Gastrocnemius medialis (tissue), 4 donors: Measurements from ENCODE around the gene ZDHHC7. TPM values are rescaled to one million over a fixed set of nuclear protein-coding genes. Genes with fewer than 3 reads are reported as not detected.

Experiments
- ATAC-seq, 2 donors: fragments of 150-250 bp; one replicate each; pipeline ENCODE4 v1.9.1; 2016
- DNase-seq, 2 donors: peaks; one replicate each; pipeline ENCODE4 v3.0.0-alpha.2; 2019
- H3K27ac ChIP-seq, 4 donors: fragments of 200-600 bp; sonication (generic); 1 replicate in 1 of 4; 2 replicates in 3 of 4; pipeline ENCODE4 v1.5.1; 2016 to 2018; ENCODE audit warnings: mild to moderate bottlenecking in 2 of 4, moderate library complexity in 1 of 4
- H3K27me3 ChIP-seq, 3 donors: fragments of 200-600 bp; sonication (generic) in 2 of 3; 1 replicate in 1 of 3; 2 replicates in 2 of 3; pipeline versions ENCODE4 v1.5.1 to v1.6.0; 2016 to 2019; ENCODE audit warnings: mild to moderate bottlenecking in 1 of 3, moderate library complexity in 1 of 3
- H3K36me3 ChIP-seq, 2 donors: fragments of 200-600 bp; sonication (generic) in 1 of 2; one replicate each; pipeline ENCODE4 v1.5.1; 2017 to 2018
- H3K4me1 ChIP-seq, 2 donors: fragments of 200-600 bp; sonication (generic) in 1 of 2; one replicate each; pipeline ENCODE4 v1.5.1; 2016 to 2017; ENCODE audit warnings: mild to moderate bottlenecking in 2 of 2
- H3K4me3 ChIP-seq, 4 donors: fragments of 200-600 bp; sonication (generic) in 3 of 4; 1 replicate in 1 of 4; 2 replicates in 3 of 4; pipeline ENCODE4 v1.5.1; 2016 to 2019; ENCODE audit warnings: mild to moderate bottlenecking in 2 of 4
- H3K9me3 ChIP-seq, 3 donors: fragments of 200-600 bp; sonication (generic) in 2 of 3; 1 replicate in 1 of 3; 2 replicates in 2 of 3; pipeline ENCODE4 v1.5.1; 2016 to 2019
- CTCF ChIP-seq, 5 experiments: fragments of 450-650 bp in 3 of 5; fragments of 200-600 bp in 2 of 5; sonication (generic) in 2 of 5; IDR thresholded peaks in 4 of 5; conservative IDR thresholded peaks in 1 of 5; 1 replicate in 4 of 5; 2 replicates in 1 of 5; pipeline ENCODE4 v1.5.1; 2016 to 2019; ENCODE audit warnings: antibody characterized with exemption in 5 of 5, mild to moderate bottlenecking in 3 of 5, moderate library complexity in 3 of 5
- POLR2A ChIP-seq, 2 donors: fragments of 450-650 bp; IDR thresholded peaks; one replicate each; pipeline ENCODE4 v1.6.1; 2017; ENCODE audit warnings: antibody characterized with exemption in 2 of 2, mild to moderate bottlenecking in 2 of 2, moderate library complexity in 2 of 2
- in situ Hi-C, 4 donors: fragments of 200-750 bp; cut with MboI; loops; one replicate each; pipeline versions ENCODE4 v1.15.0 to v1.8.0; 2017; ENCODE audit warnings: low sequenced_read_pairs in 4 of 4
- intact Hi-C: fragments of 100-400 bp; cut with DNase I; formaldehyde crosslinking; loops from one replicate; pipeline ENCODE4 v1.15.1; 2023; ENCODE audit warnings: low total_unique reads
- total RNA-seq, 4 donors: library from RNA; depleted of rRNA; stranded (reverse); fragments of >200 nt; gene quantifications; one replicate each; pipeline versions ENCODE4 v1.1.0 to v1.2.3, GENCODE V29; 2016

ZDHHC7 gene
- total RNA-seq, 4 donors from 2014 or later = 55.0 to 93.5 (median 68.4) TPM

GRCh38 chr16:85026703-85027102 lies 15.4 kb upstream of the ZDHHC7 start:
- peaks cover 22 to 31% of the 10 kb centered on the region in 2 donors for H3K4me1 ChIP-seq
- H3K27me3 ChIP-seq = no peaks in the 10 kb centered on the region
- in situ Hi-C loops (no loop called here), intact Hi-C loops (loop anchor here (2.0 kb wide), 1 partner anchor 16 kb away; the partner anchor contains the start of gene ZDHHC7)
- H3K4me3 ChIP-seq = peak overlapping the region; percentile 56 to 94 (median 84)
- TF ChIP-seq POLR2A (IDR thresholded peaks at IDR 0.05) = no peak
- no peak for TF ChIP-seq CTCF (IDR thresholded peaks at IDR 0.05 in 4 of 5, conservative IDR thresholded peaks at IDR 0.05 in 1 of 5)
- H3K27ac ChIP-seq = peak overlapping the region; percentile 80 to 94 (median 92)
- no peaks in the 10 kb centered on the region for H3K9me3 ChIP-seq
- DNase-seq (no peak), ATAC-seq (no peak)
- no peaks in the 10 kb centered on the region for H3K36me3 ChIP-seq

- intact Hi-C loops (loop anchor here (2.0 kb wide), 1 partner anchor 15 kb away; the partner anchor contains the start of gene ZDHHC7), in situ Hi-C loops (no loop called here)
- H3K27me3 ChIP-seq = no peaks in the 10 kb centered on the region
- no peak for DNase-seq
- TF ChIP-seq CTCF (IDR thresholded peaks at IDR 0.05 in 4 of 5, conservative IDR thresholded peaks at IDR 0.05 in 1 of 5) = no peak
- TF ChIP-seq POLR2A (IDR thresholded peaks at IDR 0.05) = no peak
- ATAC-seq = no peak
- H3K4me3 ChIP-seq = no peak overlapping the region
- no peaks in the 10 kb centered on the region for H3K36me3 ChIP-seq
- H3K27ac ChIP-seq = peak overlapping the region in 2 of 4 donors; percentile 89 to 94
- no peaks in the 10 kb centered on the region for H3K9me3 ChIP-seq
- peaks cover 22 to 27% of the 10 kb centered on the region in 2 donors for H3K4me1 ChIP-seq
Observed at GRCh38 chr16:85025781-85026653, 14.7 kb upstream of the ZDHHC7 start.

GRCh38 chr16:85019659-85020245 lies 8.4 kb upstream of the ZDHHC7 start:
- DNase-seq = no peak
- Histone ChIP-seq H3K27me3 (peaks cover 0 to 6% (median 0%) of the 10 kb centered on the region in 3 donors), H3K27ac (no peak overlapping the region), H3K4me3 (no peak overlapping the region), H3K4me1 (peaks cover 13 to 17% of the 10 kb centered on the region in 2 donors), H3K9me3 (no peaks in the 10 kb centered on the region), H3K36me3 (no peaks in the 10 kb centered on the region)
- intact Hi-C loops (no loop called here), in situ Hi-C loops (no loop called here)
- ATAC-seq = peak in 1 of 2 donors; percentile 40
- TF ChIP-seq POLR2A (IDR thresholded peaks at IDR 0.05) = no peak
- TF ChIP-seq CTCF (IDR thresholded peaks at IDR 0.05 in 4 of 5, conservative IDR thresholded peaks at IDR 0.05 in 1 of 5) = no peak

GRCh38 chr16:85018529-85019236 lies 7.3 kb upstream of the ZDHHC7 start:
- TF ChIP-seq POLR2A (IDR thresholded peaks at IDR 0.05) = no peak
- TF ChIP-seq CTCF (IDR thresholded peaks at IDR 0.05 in 4 of 5, conservative IDR thresholded peaks at IDR 0.05 in 1 of 5) = no peak
- H3K4me3 ChIP-seq = no peak overlapping the region
- in situ Hi-C loops = no loop called here
- intact Hi-C loops = no loop called here
- no peaks in the 10 kb centered on the region for H3K9me3 ChIP-seq
- peaks cover 13 to 17% of the 10 kb centered on the region in 2 donors for H3K4me1 ChIP-seq
- no peaks in the 10 kb centered on the region for H3K36me3 ChIP-seq
- no peak overlapping the region for H3K27ac ChIP-seq
- ATAC-seq (no peak), DNase-seq (no peak)
- peaks cover 0 to 6% (median 0%) of the 10 kb centered on the region in 3 donors for H3K27me3 ChIP-seq
